ENCODE results near the gene SLF1. TPM values are rescaled to one million over a fixed set of nuclear protein-coding genes. Genes with fewer than 3 reads are reported as not detected.

Gene SLF1
- total RNA-seq, 1 donor from 2014 or later: 48.1 TPM

GRCh38 chr5:94746731-94747124 is 128.3 kb downstream of the SLF1 start:
- H3K27ac Mint-ChIP-seq: no peak overlapping the region
- Histone ChIP-seq H3K27ac (no peak overlapping the region), H4K20me1 (ENCODE audit: low read depth) (no peaks in the 10 kb centered on the region), H3K4me2 (no peak overlapping the region), H3K36me3 (no peaks in the 10 kb centered on the region), H3K9me3 (ENCODE audit: low read depth) (no peaks in the 10 kb centered on the region), H3K9ac (no peak overlapping the region), H3K27me3 (no peaks in the 10 kb centered on the region), H3F3A (ENCODE audit: low read depth) (no peaks in the 10 kb centered on the region), H3K79me2 (ENCODE audit: low read depth) (no peaks in the 10 kb centered on the region), H3K4me3 (no peak overlapping the region), H2AFZ (replicated peaks) (no peak overlapping the region), H3K4me1 (no peaks in the 10 kb centered on the region)
- no peaks in the 10 kb centered on the region for H3K9me3 Mint-ChIP-seq
- H3K27me3 Mint-ChIP-seq (ENCODE audit: insufficient read depth, low read depth): peaks cover 2% of the 10 kb centered on the region
- no peaks in the 10 kb centered on the region for H3K36me3 Mint-ChIP-seq
- H3K4me1 Mint-ChIP-seq: peaks cover 18% of the 10 kb centered on the region
- TF ChIP-seq EZH2 (IDR thresholded peaks at IDR 0.05) (no peak), EZH2phosphoT487 (IDR thresholded peaks at IDR 0.05) (no peak), CTCF (IDR thresholded peaks at IDR 0.05) (no peak)
- no peak overlapping the region for H3K4me3 Mint-ChIP-seq
- no peak for DNase-seq (ENCODE audit: low spot score)

Other genes with a start within 250 kb of the SLF1 start
- gene KIAA0825, start 65 bp upstream of the SLF1 start, total RNA-seq (ENCODE audit: low replicate concordance): 3.1 and 3.7 TPM in 2 replicates